OCI-LY7 (cell line): ENCODE results near the gene PDE11A. TPM values are rescaled to one million over a fixed set of nuclear protein-coding genes. Genes with fewer than 3 reads are reported as not detected.
"Not testable (repeated sequence)": the region's sequence is repeated elsewhere in the genome, so short reads cannot be mapped to it uniquely, and the experiment has no call there.

Source experiments
- BruUV-seq: library from RNA; stranded (reverse); fragments of 400-500 nt; replicated peaks from 2 replicates; lab custom pipeline; 2021; lab: Mats Ljungman, UMichigan
- CTCF ChIA-PET: fragments of 300-600 bp; sonication (Branson Sonifier 250); formaldehyde crosslinking; loops from one replicate; lab custom pipeline; 2022; ENCODE audit warnings: antibody characterized with exemption; ENCODE audit not compliant: unreplicated experiment; lab: Charles Lee
- POLR2A ChIA-PET: fragments of 300-600 bp; sonication (Branson Sonifier 250); formaldehyde crosslinking; loops from one replicate; lab custom pipeline; 2022; ENCODE audit warnings: antibody characterized with exemption; lab: Charles Lee
- DNase-seq: peaks from one replicate; pipeline ENCODE4 v3.0.0-alpha.2; 2015; ENCODE audit warnings: low spot score
- H2AFZ ChIP-seq: fragments of 200-600 bp; sonication (generic), shearing (Covaris generic); 2 replicates; pipeline ENCODE4 v1.6.1; 2014; ENCODE audit warnings: mild to moderate bottlenecking, antibody characterized with exemption, low read length, moderate library complexity
- H3K27ac ChIP-seq: fragments of 200-600 bp; sonication (generic); 2 replicates; pipeline ENCODE4 v1.5.1; 2014; ENCODE audit warnings: mixed run types, low read depth, mild to moderate bottlenecking, moderate library complexity, low read length, inconsistent platforms; ENCODE audit not compliant: poor library complexity, severe bottlenecking
- H3K36me3 ChIP-seq: fragments of 200-600 bp; sonication (generic); 2 replicates; pipeline ENCODE4 v1.6.1; 2014; ENCODE audit warnings: mild to moderate bottlenecking, antibody characterized with exemption, low read length, moderate library complexity, mixed read lengths; ENCODE audit not compliant: insufficient read depth
- H3K4me1 ChIP-seq: fragments of 200-600 bp; sonication (generic); 2 replicates; pipeline ENCODE4 v1.5.1; 2014; ENCODE audit warnings: mild to moderate bottlenecking, low read length; ENCODE audit not compliant: insufficient read depth, poor library complexity, severe bottlenecking
- H3K4me2 ChIP-seq: fragments of 200-600 bp; sonication (generic); 2 replicates; pipeline ENCODE4 v1.6.1; 2014; ENCODE audit warnings: mild to moderate bottlenecking, low read length
- H3K4me3 ChIP-seq: fragments of 200-600 bp; sonication (generic); 2 replicates; pipeline ENCODE4 v1.5.1; 2014; ENCODE audit warnings: mild to moderate bottlenecking, low read depth, low read length; ENCODE audit not compliant: poor library complexity, severe bottlenecking
- H3K79me2 ChIP-seq: fragments of 200-600 bp; sonication (generic); 2 replicates; pipeline ENCODE4 v1.6.1; 2016; ENCODE audit warnings: low read depth, mild to moderate bottlenecking, low read length, moderate library complexity, mixed read lengths; ENCODE audit not compliant: insufficient read depth
- H3K9me2 ChIP-seq: fragments of 200-600 bp; sonication (generic); 2 replicates; pipeline ENCODE4 v1.6.1; 2016; ENCODE audit warnings: mild to moderate bottlenecking, low read length, mixed read lengths; ENCODE audit not compliant: insufficient read depth
- H3K9me3 ChIP-seq: fragments of 200-600 bp; sonication (generic); 2 replicates; pipeline ENCODE4 v1.6.1; 2014; ENCODE audit warnings: mild to moderate bottlenecking, mixed run types, low read length, mixed read lengths
- H4K20me1 ChIP-seq: fragments of 200-600 bp; sonication (generic); 2 replicates; pipeline ENCODE4 v1.6.1; 2014; ENCODE audit warnings: mild to moderate bottlenecking, antibody characterized with exemption, low read length, moderate library complexity, mixed read lengths; ENCODE audit not compliant: insufficient read depth
- CTCF ChIP-seq: fragments of 200-600 bp; sonication (generic); conservative IDR thresholded peaks from 2 replicates; pipeline ENCODE4 v1.5.1; 2014; ENCODE audit warnings: mild to moderate bottlenecking, antibody characterized with exemption, low read length, moderate library complexity, mixed read lengths
- EZH2phosphoT487 ChIP-seq: fragments of 200-600 bp; sonication (generic); IDR thresholded peaks from 2 replicates; pipeline ENCODE4 v1.6.1; 2018; ENCODE audit warnings: low read depth, borderline replicate concordance, mild to moderate bottlenecking, mixed run types, antibody characterized with exemption, low read length, moderate library complexity, mixed read lengths
- intact Hi-C: fragments of 100-400 bp; cut with micrococcal nuclease; formaldehyde crosslinking; loops from one replicate; pipeline ENCODE4 v1.10.0; 2022; ENCODE audit not compliant: unreplicated experiment
- total RNA-seq, 2 experiments: library from RNA; depleted of rRNA in 1 of 2; stranded (reverse); fragments of >200 nt in 1 of 2; shearing (Covaris generic) in 1 of 2; gene quantifications; 2 replicates each; pipeline ENCODE4 v1.2.3, GENCODE V29; 2014 to 2022

Gene PDE11A
- total RNA-seq, 2 experiments from 2014 or later, result 0.03 TPM; not detected in 1

GRCh38 chr2:178056345-178056744 is 16.2 kb downstream of the PDE11A start:
- no peak overlapping the region for H3K27ac ChIP-seq
- no peaks in the 10 kb centered on the region for H3K36me3 ChIP-seq
- intact Hi-C loops, result no loop called here
- no peaks in the 10 kb centered on the region for H3K9me2 ChIP-seq
- no peak overlapping the region for H3K4me3 ChIP-seq
- TF ChIP-seq EZH2phosphoT487, result no peak
- TF ChIP-seq CTCF, result no peak
- CTCF ChIA-PET, result no interaction called here
- DNase-seq, result no peak
- POLR2A ChIA-PET, result interaction anchor here (0.6 to 0.7 kb wide), 3 partner anchors 9 to 135 kb away, joined by 3 to 4 read pairs (median 4); no protein-coding TSS in a partner anchor
- no peaks in the 10 kb centered on the region for H4K20me1 ChIP-seq
- H3K9me3 ChIP-seq, result no peaks in the 10 kb centered on the region
- H3K4me1 ChIP-seq, result no peaks in the 10 kb centered on the region
- H3K4me2 ChIP-seq, result no peak overlapping the region
- no TSS peak for BruUV-seq
- no peaks in the 10 kb centered on the region for H3K79me2 ChIP-seq
- no peak overlapping the region for H2AFZ ChIP-seq

- H3K9me3 ChIP-seq, H3K4me2 ChIP-seq, H3K4me3 ChIP-seq, H3K27ac ChIP-seq, H3K36me3 ChIP-seq, intact Hi-C loops, H3K9me2 ChIP-seq, H3K79me2 ChIP-seq, H2AFZ ChIP-seq, DNase-seq, POLR2A ChIA-PET, CTCF ChIA-PET, BruUV-seq, H4K20me1 ChIP-seq, H3K4me1 ChIP-seq: not testable (repeated sequence)
Measured at GRCh38 chr2:178051257-178051656, 21.3 kb downstream of the PDE11A start.

GRCh38 chr2:178047391-178047790 is 25.2 kb downstream of the PDE11A start:
- Histone ChIP-seq H3K27ac (no peak overlapping the region), H2AFZ (no peak overlapping the region), H4K20me1 (no peaks in the 10 kb centered on the region), H3K4me2 (no peak overlapping the region), H3K79me2 (no peaks in the 10 kb centered on the region), H3K9me3 (no peaks in the 10 kb centered on the region), H3K36me3 (no peaks in the 10 kb centered on the region), H3K4me1 (no peaks in the 10 kb centered on the region), H3K4me3 (no peak overlapping the region), H3K9me2 (no peaks in the 10 kb centered on the region)
- intact Hi-C loops, result no loop called here
- ChIA-PET CTCF (no interaction called here), POLR2A (no interaction called here)
- DNase-seq, result no peak
- no peak for TF ChIP-seq CTCF
- TF ChIP-seq EZH2phosphoT487, result no peak
- no TSS peak for BruUV-seq
